DND-41 (cell line): Measurements from ENCODE around the gene L3MBTL2.

ENCODE experiments used
- EZH2 ChIP-seq: IDR thresholded peaks from 3 replicates; pipeline ENCODE4 v1.6.1; 2012; ENCODE audit warnings: borderline replicate concordance, low read depth, mild to moderate bottlenecking, moderate library complexity, low read length, inconsistent platforms; ENCODE audit not compliant: severe bottlenecking
- TF ChIP-seq, protein P1 (sequence below): IDR thresholded peaks from 2 replicates; pipeline ENCODE4 v1.5.1; 2012; ENCODE audit warnings: borderline replicate concordance, low read length, moderate library complexity, mild to moderate bottlenecking; ENCODE audit not compliant: poor library complexity, severe bottlenecking; ENCODE audit errors: extremely low read depth

DNA sequence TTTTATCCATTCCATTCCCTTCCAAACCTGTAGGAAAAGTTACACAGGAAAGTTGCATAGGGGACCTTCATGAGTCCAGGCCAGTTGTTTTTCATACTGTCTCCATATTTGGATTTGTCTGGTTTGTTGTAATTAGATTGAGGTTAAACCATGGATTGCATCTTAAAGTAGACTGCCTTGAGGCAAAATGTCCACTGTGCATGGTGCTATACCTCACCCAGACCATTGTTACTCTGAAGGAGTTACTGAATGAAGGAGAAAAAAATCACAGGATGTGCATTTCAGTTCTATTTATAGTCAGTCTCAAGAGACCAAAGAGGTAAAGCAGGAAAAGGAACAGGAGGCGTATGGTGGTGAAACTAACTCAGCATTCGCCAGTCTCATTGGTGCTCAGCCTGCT lies 29.6 kb upstream of the L3MBTL2 start:
- TF ChIP-seq, protein P1, sequence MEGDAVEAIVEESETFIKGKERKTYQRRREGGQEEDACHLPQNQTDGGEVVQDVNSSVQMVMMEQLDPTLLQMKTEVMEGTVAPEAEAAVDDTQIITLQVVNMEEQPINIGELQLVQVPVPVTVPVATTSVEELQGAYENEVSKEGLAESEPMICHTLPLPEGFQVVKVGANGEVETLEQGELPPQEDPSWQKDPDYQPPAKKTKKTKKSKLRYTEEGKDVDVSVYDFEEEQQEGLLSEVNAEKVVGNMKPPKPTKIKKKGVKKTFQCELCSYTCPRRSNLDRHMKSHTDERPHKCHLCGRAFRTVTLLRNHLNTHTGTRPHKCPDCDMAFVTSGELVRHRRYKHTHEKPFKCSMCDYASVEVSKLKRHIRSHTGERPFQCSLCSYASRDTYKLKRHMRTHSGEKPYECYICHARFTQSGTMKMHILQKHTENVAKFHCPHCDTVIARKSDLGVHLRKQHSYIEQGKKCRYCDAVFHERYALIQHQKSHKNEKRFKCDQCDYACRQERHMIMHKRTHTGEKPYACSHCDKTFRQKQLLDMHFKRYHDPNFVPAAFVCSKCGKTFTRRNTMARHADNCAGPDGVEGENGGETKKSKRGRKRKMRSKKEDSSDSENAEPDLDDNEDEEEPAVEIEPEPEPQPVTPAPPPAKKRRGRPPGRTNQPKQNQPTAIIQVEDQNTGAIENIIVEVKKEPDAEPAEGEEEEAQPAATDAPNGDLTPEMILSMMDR = no peak
- TF ChIP-seq EZH2 = no peak
